Dermis blood vessel endothelial cell (primary cell): Measurements from ENCODE around the gene UQCC2. TPM values are rescaled to one million over a fixed set of nuclear protein-coding genes. Genes with fewer than 3 reads are reported as not detected.

ENCODE experiments used
- DNase-seq: peaks from one replicate; pipeline ENCODE4 v3.0.0; 2010
- total RNA-seq: library from RNA; depleted of rRNA; stranded (reverse); fragments of >200 nt; gene quantifications from 2 replicates; pipeline ENCODE4 v1.2.3, GENCODE V29; 2014

Gene UQCC2
- 9.4 and 12.3 TPM in 2 replicates for total RNA-seq

DNA sequence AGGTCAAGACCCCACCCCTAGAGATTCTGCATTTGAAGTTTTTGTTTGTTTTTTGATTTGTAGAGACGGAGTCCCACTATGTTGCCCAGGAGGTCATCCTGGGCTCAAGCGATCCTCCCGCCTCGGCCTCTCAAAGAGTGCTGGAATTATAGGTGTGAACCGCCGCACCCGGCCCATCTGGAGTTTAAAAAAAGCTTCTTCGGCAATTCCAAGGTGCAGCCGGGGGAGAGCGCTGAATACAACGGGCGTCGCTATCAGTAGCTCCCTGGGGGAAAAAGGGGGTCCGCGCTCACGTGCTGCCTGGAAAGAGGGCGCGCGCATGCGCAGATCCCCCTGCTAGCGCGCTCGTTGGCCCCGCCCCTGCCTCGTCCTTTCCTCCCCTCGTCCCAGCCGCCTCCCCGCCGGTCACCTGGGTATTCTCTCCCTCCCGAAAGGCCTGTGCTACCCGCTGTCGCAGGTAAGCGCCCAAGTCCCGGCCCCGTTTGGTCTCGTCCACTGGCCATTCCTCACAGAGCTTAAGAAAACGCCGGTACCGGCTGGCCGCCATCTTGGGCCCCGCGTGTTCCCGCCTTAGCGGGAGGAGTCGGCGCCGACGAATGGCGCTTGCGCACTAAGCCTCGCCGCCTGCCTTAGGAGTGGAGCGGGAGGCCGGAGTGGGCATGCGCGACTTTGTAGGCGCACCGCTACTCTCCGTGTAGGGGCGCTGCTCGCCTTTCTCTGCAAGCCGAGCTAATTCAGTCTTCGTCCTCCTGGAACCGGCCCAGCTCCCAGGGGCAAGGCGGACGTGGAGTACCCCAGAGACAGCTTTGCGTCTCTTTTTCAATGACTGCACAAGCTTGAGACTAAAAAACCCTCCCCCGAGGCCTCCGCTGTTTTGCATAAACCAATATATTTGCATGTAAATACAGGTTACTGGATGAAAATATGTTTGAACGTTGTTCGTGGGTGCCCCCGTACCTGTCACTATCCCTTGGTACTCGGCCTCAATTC lies at the start of gene UQCC2:
Gene UQCC2, minus strand, starts transcription at position 561 of the 990 bp plus-strand sequence. Its CDS starts 14 bp downstream, at position 547.
- DNase-seq, result peak; percentile 98

DNA sequence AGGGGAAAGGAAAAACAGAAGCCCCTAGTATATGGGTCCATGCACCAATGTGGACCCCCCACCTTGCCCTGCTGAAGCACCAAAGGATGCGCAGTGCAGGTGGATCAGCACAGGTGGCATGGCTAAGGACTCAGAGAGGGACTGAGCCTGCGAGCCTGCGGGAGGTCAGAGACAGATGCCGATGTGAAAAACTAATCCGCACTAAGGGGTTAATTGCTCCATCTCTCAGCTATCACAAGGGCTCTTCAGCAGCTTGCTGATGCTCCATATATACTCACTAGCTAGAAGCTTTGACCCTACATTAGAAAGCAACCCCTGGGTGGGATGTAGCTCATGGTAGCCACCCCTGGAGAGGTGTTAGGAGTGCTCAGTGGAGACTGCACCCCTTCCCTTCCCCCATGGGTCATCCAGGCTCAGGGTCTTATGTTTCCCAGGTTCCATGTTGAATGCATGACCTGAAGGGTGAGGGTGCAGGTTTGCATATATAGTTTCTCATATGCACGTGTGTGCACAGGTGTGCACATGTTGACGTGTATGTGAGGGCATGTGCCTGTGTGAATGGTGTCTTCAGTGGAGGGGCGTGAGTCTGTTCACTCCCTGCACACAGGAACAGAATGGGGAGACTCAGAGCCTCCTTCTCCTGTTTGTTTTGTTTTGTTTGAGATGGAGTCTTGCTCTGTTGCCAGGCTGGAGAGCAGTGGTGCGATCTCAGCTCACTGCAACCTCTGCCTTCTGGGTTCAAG lies 48.6 kb upstream of the UQCC2 start:
- DNase-seq, result no peak

DNA sequence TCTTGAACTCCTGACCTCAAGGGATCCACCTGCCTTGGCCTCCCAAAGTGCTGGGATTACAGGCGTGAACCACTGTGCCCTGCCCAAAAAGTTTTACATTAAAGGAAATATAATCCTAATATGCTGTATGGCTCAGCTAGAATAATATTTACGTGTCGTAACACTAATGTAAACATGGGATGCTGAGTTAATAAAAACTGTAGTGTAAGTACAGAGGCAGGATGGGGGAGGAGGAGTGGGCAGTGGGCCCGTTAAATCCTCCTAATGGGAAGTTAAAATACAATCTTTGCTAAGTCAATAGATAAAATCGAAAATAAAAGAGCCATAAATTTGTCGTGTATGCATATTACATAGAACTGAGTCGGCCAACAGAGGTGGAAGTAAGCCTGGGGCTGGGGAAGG lies 47.3 kb upstream of the UQCC2 start:
- DNase-seq, result no peak

DNA sequence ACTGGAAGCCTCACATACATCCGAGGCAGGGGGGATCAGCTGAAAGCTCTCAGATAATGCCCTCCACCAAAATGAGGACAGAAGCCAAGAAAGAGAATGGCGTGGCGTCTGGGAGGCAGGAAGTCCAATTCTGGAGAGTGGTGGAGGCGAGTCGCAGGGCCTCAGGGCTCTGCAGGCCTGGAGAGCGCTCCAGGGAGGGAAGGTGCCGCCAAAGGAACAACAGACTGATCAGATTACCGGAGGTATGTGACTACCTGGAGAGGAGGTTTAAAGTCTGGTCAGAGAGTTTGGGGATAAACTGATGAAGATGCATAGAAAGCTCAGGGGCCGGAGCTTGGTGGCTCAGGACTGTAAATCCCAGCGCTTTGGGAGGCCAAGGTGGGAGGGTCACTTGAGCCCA lies 46.4 kb upstream of the UQCC2 start:
- no peak for DNase-seq

DNA sequence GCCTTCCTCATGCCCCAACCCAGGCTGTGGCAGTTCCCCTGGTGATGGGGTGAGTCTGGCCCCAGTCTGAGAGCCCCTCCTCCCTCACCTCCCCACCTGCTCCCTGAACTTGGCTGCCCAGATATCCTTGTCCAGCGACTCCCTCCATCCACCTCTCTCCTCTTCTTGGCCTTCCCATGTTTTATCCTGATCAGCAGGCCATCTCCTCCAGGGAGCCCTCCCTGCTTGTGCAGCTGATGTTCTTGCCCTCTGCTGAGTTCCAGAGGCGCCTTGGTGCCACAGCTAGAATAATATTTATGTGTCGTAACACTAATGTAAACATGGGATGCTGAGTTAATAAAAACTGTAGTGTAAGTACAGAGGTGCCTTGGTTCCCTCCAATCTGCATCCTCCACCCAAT lies 45.6 kb upstream of the UQCC2 start:
- no peak for DNase-seq

DNA sequence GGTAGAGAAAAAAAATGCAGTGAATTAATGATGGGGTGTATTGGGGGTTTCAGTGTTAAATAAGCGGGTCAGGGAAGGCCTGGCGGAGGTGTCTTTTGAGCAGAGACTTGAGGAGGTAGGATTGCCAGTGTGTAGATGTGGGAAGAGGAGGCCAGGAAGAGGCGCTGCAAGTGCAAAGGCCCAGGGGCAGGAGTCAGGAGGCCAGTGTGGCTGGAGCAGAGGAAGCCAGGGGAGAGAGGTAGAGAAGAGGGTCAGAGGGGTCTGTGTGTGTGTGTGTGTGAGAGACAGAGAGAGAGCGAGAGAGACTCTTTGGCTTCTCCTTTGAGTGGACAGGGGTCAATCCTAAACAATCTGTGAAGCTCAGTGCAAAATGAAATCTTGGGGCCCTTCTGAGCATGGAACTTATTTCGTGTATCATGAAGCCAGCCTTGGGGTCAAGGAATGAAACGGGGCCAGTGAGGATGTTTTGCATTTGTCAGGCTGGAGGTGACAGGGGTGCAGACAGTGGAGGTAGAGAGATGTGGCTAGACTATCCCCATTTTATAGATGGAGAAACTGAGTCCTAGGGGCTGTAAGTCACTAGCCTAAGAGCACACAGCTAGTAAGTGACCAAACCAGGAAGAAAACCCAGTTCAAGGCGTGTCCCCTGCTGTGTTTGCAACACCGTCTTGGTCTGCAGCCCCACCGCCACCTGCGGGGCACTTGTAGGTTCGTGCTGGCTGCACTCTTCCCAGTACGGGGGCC lies 44.9 kb upstream of the UQCC2 start:
- no peak for DNase-seq

DNA sequence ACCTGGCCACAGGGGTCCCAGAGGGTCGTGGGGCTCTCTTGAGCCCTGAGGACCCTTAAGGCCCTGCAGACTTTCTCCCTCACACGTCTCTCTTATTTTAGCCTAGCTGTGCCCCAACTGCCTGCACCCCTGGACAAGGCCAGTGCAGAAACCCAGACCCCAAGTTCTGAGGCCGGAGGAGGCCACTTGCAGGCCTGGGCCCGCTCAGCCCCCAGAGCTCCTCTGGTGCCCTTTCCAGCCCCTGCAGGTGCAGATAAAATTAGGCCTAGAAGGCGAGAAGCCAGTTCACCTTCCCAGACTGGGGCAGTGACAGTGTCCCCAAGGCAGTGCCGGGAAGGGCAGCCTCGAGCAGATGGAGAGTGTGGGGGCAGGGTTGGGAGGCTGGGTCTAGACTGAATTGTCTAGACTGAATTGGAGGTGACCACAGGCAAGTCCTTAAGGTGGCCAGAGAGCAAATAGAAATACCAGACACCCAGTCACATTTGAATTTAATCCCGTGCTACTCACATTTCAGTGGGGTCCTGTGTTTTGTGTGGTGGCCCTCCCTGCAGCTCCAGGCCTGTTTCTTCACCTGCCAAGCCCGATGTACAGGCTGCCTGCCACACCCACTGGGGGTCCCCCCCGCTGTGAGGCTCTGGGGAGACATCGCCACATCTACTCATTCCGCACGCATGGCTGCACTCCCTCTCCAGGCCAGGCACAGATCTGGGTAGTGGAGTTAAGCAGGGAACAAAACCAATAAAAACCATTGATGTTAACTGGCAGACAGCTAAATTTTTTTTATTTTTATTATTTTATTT lies 43.8 kb upstream of the UQCC2 start:
- no peak for DNase-seq

DNA sequence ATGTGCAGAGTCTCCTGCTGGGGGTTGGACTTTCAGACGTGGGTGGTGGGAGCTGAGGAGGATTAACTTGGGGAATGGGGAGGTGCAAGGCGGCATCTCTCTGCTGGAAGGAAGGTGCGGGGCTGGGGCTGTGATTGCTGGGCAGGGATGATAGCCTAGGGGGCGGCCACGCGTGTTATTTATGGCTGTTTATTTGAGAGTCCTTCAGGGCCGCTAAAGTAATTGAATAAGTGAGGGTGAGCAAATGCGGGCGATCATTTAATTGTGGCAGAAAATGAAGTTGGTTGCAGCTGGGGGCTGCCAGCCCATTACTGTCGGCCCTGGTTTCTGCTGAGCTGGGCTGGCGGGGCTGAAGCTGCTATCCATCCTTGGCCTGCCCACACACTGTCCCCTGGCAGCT lies 42.7 kb upstream of the UQCC2 start:
- DNase-seq, result no peak

DNA sequence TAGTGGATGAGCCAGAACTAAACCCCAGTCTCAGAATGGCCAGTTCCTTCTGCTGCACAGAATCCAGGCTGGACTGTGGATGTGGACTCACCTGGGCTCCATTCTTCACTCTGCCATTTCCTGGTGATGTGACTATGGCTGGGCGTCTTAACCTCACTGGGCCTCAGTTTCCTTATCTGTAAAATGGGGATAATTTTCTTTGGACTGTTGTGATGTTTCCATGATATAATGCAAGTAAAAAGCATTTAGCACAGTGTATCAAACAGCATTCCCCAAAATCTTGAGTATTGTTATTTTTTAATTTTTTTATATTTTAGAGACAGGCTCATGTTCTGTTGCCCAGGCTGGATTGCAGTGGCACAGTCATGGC lies 41.1 kb upstream of the UQCC2 start:
- DNase-seq, result no peak

DNA sequence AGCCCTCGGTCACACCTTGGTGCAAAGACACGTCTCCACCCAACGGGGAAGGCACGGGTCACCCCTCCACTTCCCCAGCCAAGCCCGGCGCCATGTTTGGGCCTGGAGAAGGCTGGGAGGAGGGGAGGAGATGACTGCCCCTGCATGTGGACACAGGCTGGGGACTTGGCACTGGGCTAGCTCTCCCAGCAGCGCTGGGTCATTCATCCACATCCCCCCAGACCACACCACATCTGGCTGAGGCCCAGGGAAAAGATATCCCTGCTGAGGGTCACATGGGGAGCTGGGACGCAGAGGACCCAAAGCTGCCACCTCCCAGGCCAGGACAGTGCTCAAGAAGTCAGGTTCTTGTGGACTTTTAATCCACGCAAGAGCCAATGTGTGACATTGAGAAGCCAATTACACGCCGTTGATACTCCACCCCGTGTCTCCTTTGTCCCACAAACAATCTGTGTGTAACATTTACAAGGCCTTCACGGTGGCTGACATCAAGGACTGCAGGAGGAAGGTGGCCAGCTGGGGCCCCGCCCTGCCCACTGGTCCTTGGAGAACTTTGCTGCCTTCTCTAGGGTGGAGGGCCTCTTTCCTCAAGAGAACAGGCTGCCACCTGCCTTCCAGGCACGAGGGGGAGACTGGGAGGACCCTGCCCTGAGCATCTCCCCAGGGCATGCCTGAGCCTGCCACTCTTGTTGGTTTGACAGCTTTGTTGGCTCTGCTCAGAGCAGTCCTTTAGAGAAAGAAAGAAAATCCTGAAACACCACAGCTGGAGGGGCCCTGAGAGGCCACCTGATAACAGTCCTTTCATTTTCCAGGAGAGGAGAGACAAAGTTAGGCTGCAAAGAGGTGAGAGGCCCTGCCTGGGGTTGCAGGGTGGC lies 40.5 kb upstream of the UQCC2 start:
- DNase-seq, result no peak

DNA sequence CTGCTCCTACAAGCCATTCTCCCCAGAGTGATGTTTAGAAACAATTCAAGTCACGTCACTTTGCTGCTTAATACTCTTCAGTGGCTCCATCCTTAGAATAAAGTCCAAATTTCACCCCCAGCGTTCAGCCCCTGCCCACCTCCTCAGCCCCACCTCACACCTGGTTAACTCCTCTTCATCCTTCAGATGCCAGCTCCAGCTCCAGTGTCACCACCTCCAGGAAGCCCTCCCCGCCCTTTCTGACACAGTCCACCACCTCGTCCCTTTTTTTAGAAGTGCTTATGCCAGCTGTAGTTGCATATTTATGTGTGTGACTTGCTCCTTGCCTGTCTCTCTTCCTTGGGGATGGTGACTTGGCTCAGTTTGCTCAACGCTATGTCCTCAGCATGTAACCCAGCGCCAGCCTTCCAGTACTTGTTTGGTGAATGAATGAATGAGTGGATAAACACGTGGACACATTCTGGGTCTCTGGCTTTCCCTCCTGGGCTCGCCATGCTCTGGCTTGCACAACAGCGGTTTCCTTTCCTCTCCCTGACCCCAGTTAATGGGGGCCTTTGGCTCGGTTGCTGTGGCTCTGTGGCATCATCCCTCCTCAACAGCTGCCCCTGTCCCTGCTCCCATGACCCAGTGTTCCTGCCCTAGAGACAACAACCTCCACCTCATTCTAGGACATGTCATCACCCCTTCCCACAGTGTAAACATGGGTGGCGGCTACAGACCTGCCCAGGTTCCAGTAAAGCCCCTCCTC lies 38.9 kb upstream of the UQCC2 start:
- DNase-seq, result no peak

DNA sequence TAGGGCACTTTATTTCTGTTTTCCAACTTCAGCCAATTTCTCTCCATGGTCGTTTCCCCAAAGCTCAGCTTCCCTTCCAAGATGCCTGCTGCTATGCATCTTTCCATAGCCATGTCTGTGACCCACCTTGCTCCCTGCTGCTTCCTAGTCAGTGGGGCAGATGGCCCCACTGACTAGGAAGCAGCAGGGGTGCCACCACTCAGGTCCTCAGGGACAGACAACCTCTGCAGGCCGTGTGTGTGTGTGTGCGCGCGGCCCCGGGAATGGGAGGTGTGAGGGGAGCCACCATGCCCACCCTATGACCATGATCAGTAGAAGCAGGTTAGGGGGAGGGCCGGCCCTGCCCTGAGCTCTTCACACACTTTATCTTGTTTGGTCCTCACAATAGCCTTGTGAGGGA lies 37.9 kb upstream of the UQCC2 start:
- DNase-seq, result no peak

DNA sequence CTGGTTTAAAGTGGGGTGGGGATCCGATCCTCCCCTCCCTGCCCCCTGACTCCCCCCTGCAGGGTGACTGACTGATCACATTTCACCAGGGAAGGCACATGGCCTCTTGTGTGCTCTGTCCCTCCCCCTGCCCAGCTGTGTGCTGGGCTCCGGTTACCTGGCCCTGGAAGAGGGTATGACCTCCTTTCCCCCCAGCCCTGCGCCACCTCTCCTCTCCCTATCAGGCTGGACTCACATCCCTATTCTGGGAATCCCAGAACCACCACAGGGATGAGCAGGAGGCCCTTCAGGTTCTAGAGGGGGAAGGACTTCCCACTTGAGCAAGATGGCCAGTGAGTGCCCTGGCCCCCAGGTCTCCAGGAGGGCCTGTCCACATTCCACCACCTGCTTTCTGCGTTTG lies 37.3 kb upstream of the UQCC2 start:
- no peak for DNase-seq

DNA sequence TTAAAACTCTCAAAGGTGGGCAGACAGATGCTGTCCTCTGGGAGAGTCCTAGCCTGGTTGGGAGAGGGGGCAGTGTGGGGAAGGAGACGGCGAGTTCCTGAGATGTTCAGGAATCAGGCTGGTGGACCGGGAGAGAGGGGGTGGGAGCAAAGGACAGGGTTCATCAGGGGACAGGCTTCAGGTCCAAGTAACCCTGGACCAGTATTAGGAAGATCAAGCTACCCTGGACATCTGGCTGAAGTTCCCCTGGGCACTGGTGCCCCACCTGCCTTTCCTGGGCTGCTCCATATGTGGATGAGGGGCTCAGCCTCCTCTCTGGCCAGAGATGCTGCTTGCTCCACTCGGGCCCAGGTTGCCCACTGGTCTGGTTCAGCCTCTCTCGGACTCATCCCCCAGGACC lies 36.3 kb upstream of the UQCC2 start:
- no peak for DNase-seq

DNA sequence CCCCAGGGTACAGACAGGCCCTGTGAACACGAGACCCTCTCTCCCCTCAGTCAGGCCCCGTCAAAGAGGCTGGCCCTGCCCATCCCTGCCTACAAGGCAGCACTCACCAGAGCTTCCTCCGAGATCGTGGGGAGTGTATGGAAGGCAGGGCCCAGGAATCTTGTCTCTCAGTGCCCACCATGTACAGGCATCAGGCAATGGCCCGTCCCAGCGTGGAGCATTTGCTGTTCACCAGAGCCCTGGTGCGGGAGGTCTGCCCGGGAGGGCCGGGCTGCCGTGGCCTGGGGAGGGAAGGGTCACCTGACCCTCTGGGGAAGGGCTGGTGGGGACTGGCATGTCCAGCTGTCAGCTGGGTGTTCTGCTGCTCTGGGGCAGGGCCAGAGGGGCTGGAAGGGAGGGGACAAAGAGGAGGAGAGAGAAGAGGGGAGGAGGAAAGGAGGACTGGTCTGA lies 35.2 kb upstream of the UQCC2 start, which contains the start of gene IP6K3:
Gene IP6K3, minus strand, starts transcription at position 255 of the 450 bp plus-strand sequence. CDS start 11,429 bp downstream, outside the sequence.
- no peak for DNase-seq

DNA sequence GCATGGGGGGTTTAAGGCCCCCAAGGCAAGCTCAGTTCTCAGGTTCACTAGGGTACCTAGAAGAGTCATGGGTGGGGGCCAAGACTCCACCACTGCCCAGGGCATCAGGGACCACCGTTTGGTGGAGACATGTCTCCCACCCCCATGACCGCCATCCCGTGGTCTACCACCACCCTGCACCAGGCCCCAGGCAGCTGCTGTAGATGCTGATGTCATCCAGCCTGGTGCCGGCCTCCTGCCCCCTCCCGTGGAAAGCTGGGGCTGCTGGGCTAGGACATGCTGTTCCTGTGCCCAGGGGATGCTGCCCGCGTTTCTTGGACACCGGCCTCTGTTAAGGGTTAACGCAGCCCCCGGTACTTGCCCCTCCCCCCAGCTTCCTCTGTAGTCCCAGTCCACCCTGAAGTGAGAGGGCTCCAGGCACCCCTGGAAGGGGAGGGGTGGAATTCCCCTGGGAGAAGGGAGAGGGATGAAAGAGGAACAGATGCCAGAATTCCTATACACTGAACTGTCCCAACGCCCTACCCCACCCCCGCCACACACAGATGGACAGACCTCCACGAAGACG lies 34.6 kb upstream of the UQCC2 start:
- peak; percentile 19 for DNase-seq

DNA sequence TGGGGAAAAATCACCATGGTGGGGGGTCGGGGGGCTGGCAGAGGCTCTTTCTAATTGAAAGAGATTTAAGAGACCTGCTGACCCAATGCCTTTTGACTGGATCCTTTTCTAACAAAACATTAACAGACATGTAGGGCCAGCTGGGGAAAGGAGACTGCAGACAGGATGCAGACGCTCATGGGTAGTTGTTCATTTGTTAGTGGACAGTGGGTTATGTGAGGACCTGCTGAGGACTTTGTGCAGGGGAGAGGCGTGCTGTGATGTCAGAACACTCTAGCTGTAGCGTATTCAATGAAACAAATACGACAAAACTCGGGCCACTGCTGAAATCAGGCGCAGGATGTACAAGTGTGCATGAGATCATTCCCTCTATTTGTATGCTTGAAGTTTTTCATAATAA lies 34.0 kb upstream of the UQCC2 start:
- no peak for DNase-seq

DNA sequence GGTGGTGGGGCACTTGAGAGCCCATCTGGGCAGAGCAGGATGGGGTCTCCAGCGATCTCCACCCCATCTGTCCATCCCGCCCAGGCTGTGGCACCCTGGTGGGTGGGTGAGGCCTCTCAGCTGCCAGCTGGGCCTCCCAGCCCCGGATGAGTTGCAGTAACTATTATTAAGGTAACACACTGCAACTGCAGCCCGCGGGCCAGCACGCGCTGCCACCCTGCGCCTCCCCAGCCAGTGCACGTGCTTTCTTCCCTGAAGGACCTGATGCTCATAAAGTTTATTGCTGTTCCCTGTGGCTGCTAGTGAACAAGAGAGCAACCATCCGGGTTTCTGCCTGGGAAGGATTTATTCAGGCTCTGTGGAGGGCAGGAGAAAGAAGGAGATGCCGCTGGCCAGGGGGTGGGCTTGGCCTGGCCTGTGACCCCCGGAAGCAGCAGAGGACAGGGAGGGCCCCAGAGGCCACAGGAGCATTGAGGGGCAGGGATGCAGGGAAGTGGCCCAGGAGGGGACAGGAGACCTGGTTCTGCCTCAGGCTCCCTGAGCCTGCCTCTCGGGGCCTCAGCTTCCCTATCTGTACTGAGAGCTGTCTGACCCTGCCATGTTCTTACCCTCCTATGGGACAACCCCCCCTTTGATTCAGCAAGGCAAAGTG lies 33.5 kb upstream of the UQCC2 start:
- no peak for DNase-seq
